ENCODE data around the gene PPFIBP1.

DNA sequence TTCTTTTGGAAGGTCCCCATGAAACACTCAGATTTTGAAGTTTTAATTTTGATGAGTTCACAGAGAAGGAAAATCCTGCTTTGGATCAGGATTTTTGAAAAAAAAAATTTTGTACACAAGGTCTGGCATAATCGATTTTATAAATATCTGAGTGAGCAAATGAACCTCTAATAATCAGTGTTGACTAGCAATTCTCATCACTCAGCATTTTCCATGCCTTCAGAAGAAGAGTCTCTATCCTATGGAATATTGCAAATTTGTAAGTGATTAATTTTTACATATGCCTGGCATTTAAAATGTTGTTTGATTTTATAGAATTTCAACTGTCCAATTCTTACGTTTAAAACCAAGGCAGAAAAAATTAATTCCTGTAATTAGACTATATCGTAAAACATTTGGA lies 141.7 kb downstream of the PPFIBP1 start:
- TF ChIP-seq, protein P1, sequence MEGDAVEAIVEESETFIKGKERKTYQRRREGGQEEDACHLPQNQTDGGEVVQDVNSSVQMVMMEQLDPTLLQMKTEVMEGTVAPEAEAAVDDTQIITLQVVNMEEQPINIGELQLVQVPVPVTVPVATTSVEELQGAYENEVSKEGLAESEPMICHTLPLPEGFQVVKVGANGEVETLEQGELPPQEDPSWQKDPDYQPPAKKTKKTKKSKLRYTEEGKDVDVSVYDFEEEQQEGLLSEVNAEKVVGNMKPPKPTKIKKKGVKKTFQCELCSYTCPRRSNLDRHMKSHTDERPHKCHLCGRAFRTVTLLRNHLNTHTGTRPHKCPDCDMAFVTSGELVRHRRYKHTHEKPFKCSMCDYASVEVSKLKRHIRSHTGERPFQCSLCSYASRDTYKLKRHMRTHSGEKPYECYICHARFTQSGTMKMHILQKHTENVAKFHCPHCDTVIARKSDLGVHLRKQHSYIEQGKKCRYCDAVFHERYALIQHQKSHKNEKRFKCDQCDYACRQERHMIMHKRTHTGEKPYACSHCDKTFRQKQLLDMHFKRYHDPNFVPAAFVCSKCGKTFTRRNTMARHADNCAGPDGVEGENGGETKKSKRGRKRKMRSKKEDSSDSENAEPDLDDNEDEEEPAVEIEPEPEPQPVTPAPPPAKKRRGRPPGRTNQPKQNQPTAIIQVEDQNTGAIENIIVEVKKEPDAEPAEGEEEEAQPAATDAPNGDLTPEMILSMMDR (IDR thresholded peaks at IDR 0.05), result no peak
- no peak for TF ChIP-seq POLR2A (IDR thresholded peaks at IDR 0.05)
